Measurements from ENCODE around the gene CEP72. TPM values are rescaled to one million over a fixed set of nuclear protein-coding genes. Genes with fewer than 3 reads are reported as not detected.

CEP72 gene
- total and polyA plus RNA-seq, 11 donors, result 0.58 to 4.1 (median 1.6) TPM

- intact Hi-C loops (cut with DNase I), result no loop called here
- TF ChIP-seq CTCF (IDR thresholded peaks at IDR 0.05) (no peak), POLR2A (IDR thresholded peaks at IDR 0.05) (no peak)
- no peaks in the 10 kb centered on the region for H3K9me3 ChIP-seq
- no peak for DNase-seq
- 56 to 58% (median 58%) methylated on average over 11 of the region's 11 CpGs for WGBS, 4 donors
- H3K27me3 ChIP-seq, result peaks cover 0 to 24% (median 3%) of the 10 kb centered on the region in 9 donors
- H3K36me3 ChIP-seq, result no peaks in the 10 kb centered on the region
- no peaks in the 10 kb centered on the region for H3K4me1 ChIP-seq
- H3K27ac ChIP-seq, result no peak overlapping the region
- ATAC-seq, result no peak
- no peak overlapping the region for H3K4me3 ChIP-seq
Measured at GRCh38 chr5:588406-588995, 23.6 kb upstream of the CEP72 start.

DNA sequence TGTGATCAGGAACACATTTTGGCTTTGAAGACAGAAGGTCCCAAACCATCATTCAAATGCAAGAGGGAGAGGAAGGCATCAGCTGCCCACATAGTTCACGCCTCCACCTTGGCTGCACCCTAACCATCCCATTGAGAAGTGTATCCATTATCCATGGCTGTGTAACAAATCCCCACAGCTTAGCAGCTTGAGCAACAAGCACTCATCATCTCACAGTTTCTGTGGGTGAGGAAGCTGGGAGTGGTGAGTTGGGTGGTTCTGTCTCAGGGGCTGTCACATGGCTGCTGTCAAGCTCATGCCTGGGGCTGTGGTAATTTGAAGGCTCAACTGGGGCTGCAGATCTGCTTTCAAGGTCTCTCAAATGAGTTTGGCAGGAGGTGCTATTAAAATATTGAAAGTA, 23.0 kb upstream of the CEP72 start:
- TF ChIP-seq CTCF (IDR thresholded peaks at IDR 0.05), result no peak
- TF ChIP-seq POLR2A (IDR thresholded peaks at IDR 0.05), result no peak
- intact Hi-C loops (cut with DNase I), result no loop called here
- Histone ChIP-seq H3K4me3 (no peak overlapping the region), H3K27ac (no peak overlapping the region), H3K36me3 (no peaks in the 10 kb centered on the region), H3K27me3 (peaks cover 0 to 30% (median 10%) of the 10 kb centered on the region in 9 donors), H3K9me3 (no peaks in the 10 kb centered on the region), H3K4me1 (no peaks in the 10 kb centered on the region)
- DNase-seq, result no peak
- WGBS, 4 donors, result 80 to 100% (median 96%) methylated on average over 1 of the region's 1 CpG
- ATAC-seq, result no peak

GRCh38 chr5:589588-589987, 22.6 kb upstream of the CEP72 start:
- peaks cover 0 to 35% (median 11%) of the 10 kb centered on the region in 9 donors for H3K27me3 ChIP-seq
- H3K9me3 ChIP-seq, result no peaks in the 10 kb centered on the region
- no peak overlapping the region for H3K27ac ChIP-seq
- no peak overlapping the region for H3K4me3 ChIP-seq
- TF ChIP-seq POLR2A (IDR thresholded peaks at IDR 0.05), result no peak
- no peak for TF ChIP-seq CTCF (IDR thresholded peaks at IDR 0.05)
- ATAC-seq, result no peak
- intact Hi-C loops (cut with DNase I), result no loop called here
- DNase-seq, result no peak
- H3K36me3 ChIP-seq, result no peaks in the 10 kb centered on the region
- no peaks in the 10 kb centered on the region for H3K4me1 ChIP-seq
- WGBS, 4 donors, result 67 to 83% (median 72%) methylated on average over 1 of the region's 1 CpG

GRCh38 chr5:590346-590745, 21.8 kb upstream of the CEP72 start:
- Histone ChIP-seq H3K27ac (no peak overlapping the region), H3K36me3 (no peaks in the 10 kb centered on the region), H3K27me3 (peaks cover 0 to 38% (median 14%) of the 10 kb centered on the region in 9 donors), H3K9me3 (no peaks in the 10 kb centered on the region), H3K4me1 (no peaks in the 10 kb centered on the region), H3K4me3 (no peak overlapping the region)
- intact Hi-C loops (cut with DNase I), result no loop called here
- no peak for ATAC-seq
- DNase-seq, result no peak
- no peak for TF ChIP-seq POLR2A (IDR thresholded peaks at IDR 0.05)
- no peak for TF ChIP-seq CTCF (IDR thresholded peaks at IDR 0.05)

Measured in heart left ventricle (tissue), 16 donors.